NCI-H2196 (cell line): ENCODE data around the gene AZI2.

Experiments used
- DNase-seq: peaks from one replicate; lab custom pipeline; 2025; ENCODE audit not compliant: unreplicated experiment; lab: John Stamatoyannopoulos, UW

The AZI2 gene

GRCh38 chr3:28348629-28349468, at the start of gene AZI2, which contains the start of gene ZCWPW2:
AZI2 (minus strand) TSS chr3:28348824; CDS start chr3:28340617, 8,207 bp downstream.
ZCWPW2 (plus strand) TSS chr3:28348721; CDS start chr3:28413069, 64,348 bp downstream.
- DNase-seq: peak; percentile 86

GRCh38 chr3:28388978-28389377, 40.4 kb upstream of the AZI2 start:
- DNase-seq: no peak

- no peak for DNase-seq
Measured at GRCh38 chr3:28386049-28386448, 37.4 kb upstream of the AZI2 start.

- no peak for DNase-seq
Measured at GRCh38 chr3:28376424-28376823, 27.8 kb upstream of the AZI2 start.

GRCh38 chr3:28349469-28350000, 911 bp upstream of the AZI2 start:
- no peak for DNase-seq

GRCh38 chr3:28348265-28348628, 377 bp downstream of the AZI2 start:
- no peak for DNase-seq

GRCh38 chr3:28347374-28348264, 1.0 kb downstream of the AZI2 start:
- no peak for DNase-seq

GRCh38 chr3:28345690-28346089, 2.9 kb downstream of the AZI2 start:
- no peak for DNase-seq

GRCh38 chr3:28343144-28343543, 5.5 kb downstream of the AZI2 start:
- no peak for DNase-seq

- DNase-seq: no peak
Measured at GRCh38 chr3:28337230-28337629, 11.4 kb downstream of the AZI2 start.

- DNase-seq: no peak
Measured at GRCh38 chr3:28335246-28335645, 13.4 kb downstream of the AZI2 start.

- no peak for DNase-seq
Measured at GRCh38 chr3:28334552-28334951, 14.1 kb downstream of the AZI2 start.

GRCh38 chr3:28328188-28329151, 20.2 kb downstream of the AZI2 start:
- DNase-seq: peak; percentile 15

- no peak for DNase-seq
Measured at GRCh38 chr3:28326458-28326926, 22.1 kb downstream of the AZI2 start.

- DNase-seq: no peak
Measured at GRCh38 chr3:28322464-28322863, 26.2 kb downstream of the AZI2 start.

- DNase-seq: no peak
Measured at GRCh38 chr3:28320981-28321380, 27.6 kb downstream of the AZI2 start.

GRCh38 chr3:28317438-28318022, 31.1 kb downstream of the AZI2 start:
- DNase-seq: peak; percentile 17

GRCh38 chr3:28316226-28316625, 32.4 kb downstream of the AZI2 start:
- DNase-seq: no peak

- DNase-seq: no peak
Measured at GRCh38 chr3:28315711-28316110, 32.9 kb downstream of the AZI2 start.

GRCh38 chr3:28308196-28308595, 40.4 kb downstream of the AZI2 start:
- DNase-seq: no peak
